Esophagus squamous epithelium (tissue), 5 donors: ENCODE data around the gene TRIM66. TPM values are rescaled to one million over a fixed set of nuclear protein-coding genes. Genes with fewer than 3 reads are reported as not detected.
A peak's percentile ranks its signal among the peaks of the same experiment; 100 is the strongest.

Experiments
- DNase-seq: peaks from one replicate; lab custom pipeline; 2025; lab: John Stamatoyannopoulos, UW
- H3K27ac ChIP-seq, 4 donors: fragments of 200-600 bp; sonication (generic); one replicate each; pipeline ENCODE4 v1.5.1; 2016 to 2019; ENCODE audit warnings: mild to moderate bottlenecking in 1 of 4
- H3K27me3 ChIP-seq, 4 donors: fragments of 200-600 bp; sonication (generic); 1 replicate in 3 of 4; 2 replicates in 1 of 4; pipeline versions ENCODE4 v1.5.1 to v1.6.0; 2017 to 2021; ENCODE audit warnings: antibody characterized with exemption in 1 of 4
- H3K36me3 ChIP-seq, 3 donors: fragments of 200-600 bp; sonication (generic); one replicate each; pipeline ENCODE4 v1.5.1; 2016 to 2019
- H3K4me1 ChIP-seq, 3 donors: fragments of 200-600 bp; sonication (generic); one replicate each; pipeline ENCODE4 v1.5.1; 2017 to 2019
- H3K4me3 ChIP-seq, 4 donors: fragments of 200-600 bp; sonication (generic); 1 replicate in 3 of 4; 2 replicates in 1 of 4; pipeline ENCODE4 v1.5.1; 2016 to 2019; ENCODE audit warnings: mild to moderate bottlenecking in 2 of 4, moderate library complexity in 1 of 4
- H3K9me3 ChIP-seq, 3 donors: fragments of 200-600 bp; sonication (generic); one replicate each; pipeline ENCODE4 v1.5.1; 2016 to 2019
- CTCF ChIP-seq, 6 experiments: fragments of 450-650 bp in 4 of 6; fragments of 200-600 bp in 2 of 6; sonication (generic) in 2 of 6; IDR thresholded peaks; one replicate each; pipeline ENCODE4 v1.5.1; 2016 to 2019; ENCODE audit warnings: antibody characterized with exemption in 6 of 6, mild to moderate bottlenecking in 4 of 6, moderate library complexity in 4 of 6
- POLR2A ChIP-seq, 4 donors: fragments of 450-650 bp; IDR thresholded peaks; one replicate each; pipeline ENCODE4 v1.6.1; 2017; ENCODE audit warnings: antibody characterized with exemption in 4 of 4, mild to moderate bottlenecking in 4 of 4, moderate library complexity in 3 of 4
- WGBS, 2 donors: methylation state at CpG; one replicate each; pipeline ENCODE4 v1.1.5; 2018; 5-methylcytosine and 5-hydroxymethylcytosine counted together
- intact Hi-C: fragments of 100-400 bp; cut with DNase I; formaldehyde crosslinking; loops from one replicate; pipeline ENCODE4 v1.15.0; 2022
- total RNA-seq, 4 donors: library from RNA; depleted of rRNA; stranded (reverse); fragments of >200 nt; gene quantifications; one replicate each; pipeline ENCODE4 v1.1.0, GENCODE V29; 2016
- donor health status: DM: yes; HTN: yes; CAD: no.

TRIM66 gene
- total RNA-seq, 4 donors from 2014 or later = 4.5 to 5.5 (median 4.8) TPM

- Histone ChIP-seq H3K9me3 (no peaks in the 10 kb centered on the region), H3K4me3 (no peak overlapping the region), H3K4me1 (peaks cover 4 to 40% (median 11%) of the 10 kb centered on the region in 3 donors), H3K36me3 (peaks cover 17 to 81% (median 39%) of the 10 kb centered on the region in 3 donors), H3K27me3 (no peaks in the 10 kb centered on the region), H3K27ac (peak overlapping the region; percentile 14 to 70 (median 54))
- DNase-seq = no peak
- TF ChIP-seq POLR2A (IDR thresholded peaks at IDR 0.05) (no peak), CTCF (IDR thresholded peaks at IDR 0.05) (no peak)
- whole genome bisulfite sequencing, 2 donors = 60 to 83% methylated on average over 5 to 6 of the region's 6 CpGs
- intact Hi-C loops = loop anchor here (10.0 kb wide), 1 partner anchor 122 kb away; a partner anchor contains a TSS
These were observed 10.6 kb upstream of the TRIM66 start for GRCh38 chr11:8693010-8693551.

GRCh38 chr11:8692417-8692816 is 10.0 kb upstream of the TRIM66 start:
- no peak for DNase-seq
- H3K9me3 ChIP-seq = no peaks in the 10 kb centered on the region
- WGBS, 2 donors = 63 to 78% methylated on average over 3 of the region's 3 CpGs
- H3K27me3 ChIP-seq = no peaks in the 10 kb centered on the region
- peak overlapping the region in 2 of 4 donors; percentile 37 to 61 for H3K27ac ChIP-seq
- intact Hi-C loops = loop anchor here (10.0 kb wide), 1 partner anchor 122 kb away; a partner anchor contains a TSS
- H3K4me3 ChIP-seq = no peak overlapping the region
- TF ChIP-seq POLR2A (IDR thresholded peaks at IDR 0.05) = no peak
- no peak for TF ChIP-seq CTCF (IDR thresholded peaks at IDR 0.05)
- H3K4me1 ChIP-seq = peaks cover 8 to 46% (median 18%) of the 10 kb centered on the region in 3 donors
- peaks cover 17 to 74% (median 35%) of the 10 kb centered on the region in 3 donors for H3K36me3 ChIP-seq

- TF ChIP-seq POLR2A (IDR thresholded peaks at IDR 0.05) (no peak), CTCF (IDR thresholded peaks at IDR 0.05) (no peak)
- H3K27me3 ChIP-seq = no peaks in the 10 kb centered on the region
- no peak for DNase-seq
- peak overlapping the region in 1 of 4 donors; percentile 25 for H3K27ac ChIP-seq
- intact Hi-C loops = loop anchor here (10.0 kb wide), 1 partner anchor 123 kb away; a partner anchor contains a TSS
- peaks cover 8 to 55% (median 20%) of the 10 kb centered on the region in 3 donors for H3K4me1 ChIP-seq
- WGBS, 2 donors = 92 to 93% methylated on average over 6 of the region's 6 CpGs
- no peak overlapping the region for H3K4me3 ChIP-seq
- H3K9me3 ChIP-seq = no peaks in the 10 kb centered on the region
- H3K36me3 ChIP-seq = peaks cover 17 to 74% (median 31%) of the 10 kb centered on the region in 3 donors
These were observed 9.1 kb upstream of the TRIM66 start for GRCh38 chr11:8691601-8692000.

GRCh38 chr11:8690374-8691342 is 8.2 kb upstream of the TRIM66 start:
- DNase-seq = no peak
- no peaks in the 10 kb centered on the region for H3K9me3 ChIP-seq
- intact Hi-C loops = loop anchor here (10.0 kb wide), 1 partner anchor 124 kb away; a partner anchor contains a TSS
- peaks cover 8 to 64% (median 20%) of the 10 kb centered on the region in 3 donors for H3K4me1 ChIP-seq
- no peak for TF ChIP-seq POLR2A (IDR thresholded peaks at IDR 0.05)
- TF ChIP-seq CTCF (IDR thresholded peaks at IDR 0.05) = no peak
- peaks cover 18 to 74% (median 30%) of the 10 kb centered on the region in 3 donors for H3K36me3 ChIP-seq
- no peak overlapping the region for H3K4me3 ChIP-seq
- H3K27me3 ChIP-seq = no peaks in the 10 kb centered on the region
- no peak overlapping the region for H3K27ac ChIP-seq
- WGBS, 2 donors = 81 to 85% methylated on average over 4 of the region's 4 CpGs
